ENCODE results near the gene AP1M1.

DNA sequence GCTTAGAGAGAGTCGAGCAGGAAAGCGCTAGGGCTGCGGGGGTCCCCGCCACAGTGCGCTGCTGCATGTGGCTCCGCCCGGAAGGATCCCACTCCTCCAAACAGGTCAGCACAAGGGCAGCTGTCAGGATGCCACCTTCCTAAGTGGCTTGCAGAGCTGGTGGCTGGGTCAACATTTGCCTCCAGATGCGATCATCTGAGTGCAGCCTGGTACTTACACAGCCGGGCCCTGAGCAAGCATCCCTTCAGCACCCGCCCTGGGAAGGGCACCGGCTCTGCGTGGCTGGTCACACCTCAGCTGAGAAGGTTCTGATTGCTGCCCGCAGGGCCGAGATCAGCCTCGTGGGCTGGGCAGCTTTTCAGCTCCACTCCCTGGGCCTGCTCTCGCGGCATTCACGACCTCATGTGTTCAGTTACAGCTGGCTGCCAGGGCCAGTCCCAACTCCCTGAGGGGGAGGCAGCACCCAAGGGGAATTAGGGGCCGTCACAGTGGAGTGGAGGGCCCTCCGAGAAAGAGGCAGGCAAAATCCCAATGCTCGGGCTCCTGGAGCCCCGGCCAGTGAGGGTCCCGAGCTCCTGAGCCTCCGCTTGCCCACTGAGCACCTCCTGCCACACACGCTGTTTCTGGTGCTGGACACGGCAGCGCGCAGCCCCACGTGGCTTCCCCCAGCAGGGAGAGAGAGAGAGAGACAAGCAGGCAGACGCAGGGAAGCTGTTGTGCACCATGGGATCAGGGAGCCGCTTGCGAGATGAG, 26.8 kb downstream of the AP1M1 start:
- TF ChIP-seq EZH2phosphoT487 (IDR thresholded peaks at IDR 0.05; ENCODE audit: borderline replicate concordance, low read length): no peak
- TF ChIP-seq, protein P1, sequence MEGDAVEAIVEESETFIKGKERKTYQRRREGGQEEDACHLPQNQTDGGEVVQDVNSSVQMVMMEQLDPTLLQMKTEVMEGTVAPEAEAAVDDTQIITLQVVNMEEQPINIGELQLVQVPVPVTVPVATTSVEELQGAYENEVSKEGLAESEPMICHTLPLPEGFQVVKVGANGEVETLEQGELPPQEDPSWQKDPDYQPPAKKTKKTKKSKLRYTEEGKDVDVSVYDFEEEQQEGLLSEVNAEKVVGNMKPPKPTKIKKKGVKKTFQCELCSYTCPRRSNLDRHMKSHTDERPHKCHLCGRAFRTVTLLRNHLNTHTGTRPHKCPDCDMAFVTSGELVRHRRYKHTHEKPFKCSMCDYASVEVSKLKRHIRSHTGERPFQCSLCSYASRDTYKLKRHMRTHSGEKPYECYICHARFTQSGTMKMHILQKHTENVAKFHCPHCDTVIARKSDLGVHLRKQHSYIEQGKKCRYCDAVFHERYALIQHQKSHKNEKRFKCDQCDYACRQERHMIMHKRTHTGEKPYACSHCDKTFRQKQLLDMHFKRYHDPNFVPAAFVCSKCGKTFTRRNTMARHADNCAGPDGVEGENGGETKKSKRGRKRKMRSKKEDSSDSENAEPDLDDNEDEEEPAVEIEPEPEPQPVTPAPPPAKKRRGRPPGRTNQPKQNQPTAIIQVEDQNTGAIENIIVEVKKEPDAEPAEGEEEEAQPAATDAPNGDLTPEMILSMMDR (IDR thresholded peaks at IDR 0.05; ENCODE audit: low read depth, low read length, poor library complexity, severe bottlenecking): no peak
